K562 (cell line): Measurements from ENCODE around the gene GLT8D2. TPM values are rescaled to one million over a fixed set of nuclear protein-coding genes. Genes with fewer than 3 reads are reported as not detected.

Source experiments
- ATF3 ChIP-seq, 2 experiments: fragments of 450-650 bp in 1 of 2; sonication (generic) in 1 of 2; formaldehyde crosslinking in 1 of 2; IDR thresholded peaks in 1 of 2; conservative IDR thresholded peaks in 1 of 2; 2 replicates each; pipeline versions ENCODE4 v1.6.1 to v1.8.1; 2016 to 2023; ENCODE audit warnings: mild to moderate bottlenecking in 2 of 2, moderate library complexity in 2 of 2, inconsistent platforms in 1 of 2, missing genetic modification reagents in 1 of 2
- HNRNPLL ChIP-seq: fragments of 200-400 bp; formaldehyde crosslinking; IDR thresholded peaks from 2 replicates; pipeline ENCODE4 v1.6.1; 2017; ENCODE audit warnings: low read length, low read depth, mild to moderate bottlenecking; ENCODE audit not compliant: poor library complexity, severe bottlenecking
- PHF21A ChIP-seq: fragments of 450-650 bp; IDR thresholded peaks from 2 replicates; pipeline ENCODE4 v1.6.1; 2017; ENCODE audit warnings: low read depth, borderline replicate concordance
- PML ChIP-seq: IDR thresholded peaks from 2 replicates; pipeline ENCODE4 v1.6.1; 2012; ENCODE audit warnings: low read length, inconsistent platforms
- SMARCA4 ChIP-seq: fragments of 450-650 bp; IDR thresholded peaks from 2 replicates; pipeline ENCODE4 v1.6.1; 2016
- SRSF3 ChIP-seq: fragments of 200-400 bp; formaldehyde crosslinking; IDR thresholded peaks from 2 replicates; pipeline ENCODE4 v1.6.1; 2016; ENCODE audit warnings: mild to moderate bottlenecking, low read length, moderate library complexity; ENCODE audit not compliant: insufficient read depth
- TAF9B ChIP-seq: fragments of 450-650 bp; IDR thresholded peaks from 2 replicates; pipeline ENCODE4 v1.6.1; 2018; ENCODE audit warnings: mild to moderate bottlenecking; ENCODE audit not compliant: partially characterized antibody
- ZNF583 ChIP-seq: fragments of 250-450 bp; sonication (Bioruptor Pico); IDR thresholded peaks from 2 replicates; pipeline ENCODE4 v1.4.0; 2020
- ZNF592 ChIP-seq: fragments of 450-650 bp; IDR thresholded peaks from 2 replicates; pipeline ENCODE4 v1.6.1; 2017; ENCODE audit warnings: antibody characterized with exemption, mild to moderate bottlenecking
- ZNF609 ChIP-seq: sonication (generic); formaldehyde crosslinking; IDR thresholded peaks from 2 replicates; pipeline ENCODE4 v1.8.1; 2023; ENCODE audit warnings: missing genetic modification reagents, mild to moderate bottlenecking, borderline replicate concordance
- ZNF717 ChIP-seq: fragments of 250-450 bp; sonication (Bioruptor Pico); IDR thresholded peaks from 2 replicates; pipeline ENCODE4 v1.5.0; 2021
- polyA plus RNA-seq, 8 experiments: library from polyadenylated mRNA; depleted of rRNA in 4 of 8; stranded (reverse) in 5 of 8; unstranded in 3 of 8; fragments of >200 nt; fragmentation: Nextera tagmentation in 2 of 8; fragmentation: Illumina TruSeq in 1 of 8; extraction: Ambion mirVana in 2 of 8; extraction: Trizol in 1 of 8; gene quantifications; 2 replicates each; pipeline versions ENCODE4 v1.2.1 to v1.2.3, GENCODE V29; 2011 to 2014; ENCODE audit warnings: inconsistent platforms in 1 of 8, missing spikeins in 1 of 8
- total RNA-seq, 7 experiments: library from RNA; depleted of rRNA in 6 of 7; stranded (reverse); fragments of >200 nt in 6 of 7; fragmentation: Illumina TruSeq in 2 of 7; extraction: Trizol in 2 of 7; gene quantifications; 2 replicates each; pipeline versions ENCODE4 v1.2.1 to v1.2.3, GENCODE V29; 2011 to 2021; ENCODE audit warnings: low replicate concordance in 1 of 7

GLT8D2 gene
- total and polyA plus RNA-seq, 9 of the 15 experiments (the other 6 are each of a cell fraction or from before 2014, with no cell fraction given): 0.18 to 0.27 (median 0.18) TPM; not detected in 6

GRCh38 chr12:104011253-104011652 is 38.7 kb downstream of the GLT8D2 start (continued):
- TF ChIP-seq ZNF609 (CRISPR knock-in tag) (no peak), ZNF592 (0 out of 2 replicates have a peak, but pooled peaks have one; percentile 32), SMARCA4 (0 out of 2 replicates have a peak, but pooled peaks have one; percentile 12), SRSF3 (no peak), HNRNPLL (no peak), PHF21A (no peak), TAF9B (no peak), ZNF583 (CRISPR knock-in tag) (no peak), PML (no peak), ATF3 (IDR thresholded peaks at IDR 0.05) (0 out of 2 replicates have a peak, but pooled peaks have one; percentile 47), ATF3 (CRISPR knock-in tag; conservative IDR thresholded peaks at IDR 0.05) (no peak), ZNF717 (CRISPR knock-in tag) (no peak)
